Measurements from ENCODE around the gene FBN2. TPM values are rescaled to one million over a fixed set of nuclear protein-coding genes. Genes with fewer than 3 reads are reported as not detected.

FBN2 gene
- total and polyA plus RNA-seq, 12 donors: 2.9 to 28.9 (median 13.5) TPM

- DNase-seq: no peak
- Histone ChIP-seq H3K27ac (no peak overlapping the region), H3K27me3 (no peaks in the 10 kb centered on the region), H3K36me3 (no peaks in the 10 kb centered on the region), H3K9me3 (peaks cover 0 to 11% (median 0%) of the 10 kb centered on the region in 11 donors), H3K4me1 (no peaks in the 10 kb centered on the region), H3K4me3 (no peak overlapping the region)
- no peak for TF ChIP-seq CTCF (IDR thresholded peaks at IDR 0.05)
- ATAC-seq: no peak
- intact Hi-C loops (cut with DNase I): no loop called here
These were observed 113.4 kb downstream of the FBN2 start for GRCh38 chr5:128424646-128425045.

- intact Hi-C loops (cut with DNase I): no loop called here
- no peaks in the 10 kb centered on the region for H3K36me3 ChIP-seq
- peaks cover 0 to 11% (median 0%) of the 10 kb centered on the region in 11 donors for H3K9me3 ChIP-seq
- H3K4me3 ChIP-seq: no peak overlapping the region
- no peaks in the 10 kb centered on the region for H3K4me1 ChIP-seq
- H3K27me3 ChIP-seq: no peaks in the 10 kb centered on the region
- H3K27ac ChIP-seq: no peak overlapping the region
- no peak for TF ChIP-seq CTCF (IDR thresholded peaks at IDR 0.05)
- ATAC-seq: no peak
- no peak for DNase-seq
These were observed 115.4 kb downstream of the FBN2 start for GRCh38 chr5:128422612-128423011.

GRCh38 chr5:128414469-128414868 lies 123.6 kb downstream of the FBN2 start:
- intact Hi-C loops (cut with DNase I): no loop called here
- TF ChIP-seq CTCF (IDR thresholded peaks at IDR 0.05): no peak
- no peaks in the 10 kb centered on the region for H3K36me3 ChIP-seq
- peaks cover 0 to 8% (median 4%) of the 10 kb centered on the region in 9 donors for H3K4me1 ChIP-seq
- no peak for DNase-seq
- H3K27ac ChIP-seq: no peak overlapping the region
- ATAC-seq: no peak
- H3K27me3 ChIP-seq: no peaks in the 10 kb centered on the region
- H3K9me3 ChIP-seq: peaks cover 0 to 12% (median 0%) of the 10 kb centered on the region in 11 donors
- no peak overlapping the region for H3K4me3 ChIP-seq

- intact Hi-C loops (cut with DNase I): no loop called here
These were observed 124.7 kb downstream of the FBN2 start for GRCh38 chr5:128413356-128413755.

More at GRCh38 chr5:128413356-128413755, 124.7 kb downstream of the FBN2 start:
- Histone ChIP-seq H3K27ac (no peak overlapping the region), H3K27me3 (no peaks in the 10 kb centered on the region), H3K4me3 (no peak overlapping the region), H3K4me1 (peaks cover 0 to 19% (median 14%) of the 10 kb centered on the region in 9 donors), H3K9me3 (peaks cover 0 to 12% (median 0%) of the 10 kb centered on the region in 11 donors), H3K36me3 (no peaks in the 10 kb centered on the region)
- DNase-seq (no peak), ATAC-seq (no peak)
- TF ChIP-seq CTCF (IDR thresholded peaks at IDR 0.05): no peak
- 48% methylated on average over 2 of the region's 2 CpGs for WGBS, 2 donors

Measured in heart right ventricle (tissue), 16 donors.